GM19468 (cell line): Measurements from ENCODE around the gene FHOD1.

Source experiments
- ATAC-seq: cut with Tn5 transposase; IDR thresholded peaks from one replicate; pipeline ENCODE4 v1.9.1; 2021; ENCODE audit warnings: mild to moderate bottlenecking, moderate library complexity, moderate number of reproducible peaks; ENCODE audit not compliant: unreplicated experiment; ENCODE audit errors: extremely low read depth

Gene FHOD1

DNA sequence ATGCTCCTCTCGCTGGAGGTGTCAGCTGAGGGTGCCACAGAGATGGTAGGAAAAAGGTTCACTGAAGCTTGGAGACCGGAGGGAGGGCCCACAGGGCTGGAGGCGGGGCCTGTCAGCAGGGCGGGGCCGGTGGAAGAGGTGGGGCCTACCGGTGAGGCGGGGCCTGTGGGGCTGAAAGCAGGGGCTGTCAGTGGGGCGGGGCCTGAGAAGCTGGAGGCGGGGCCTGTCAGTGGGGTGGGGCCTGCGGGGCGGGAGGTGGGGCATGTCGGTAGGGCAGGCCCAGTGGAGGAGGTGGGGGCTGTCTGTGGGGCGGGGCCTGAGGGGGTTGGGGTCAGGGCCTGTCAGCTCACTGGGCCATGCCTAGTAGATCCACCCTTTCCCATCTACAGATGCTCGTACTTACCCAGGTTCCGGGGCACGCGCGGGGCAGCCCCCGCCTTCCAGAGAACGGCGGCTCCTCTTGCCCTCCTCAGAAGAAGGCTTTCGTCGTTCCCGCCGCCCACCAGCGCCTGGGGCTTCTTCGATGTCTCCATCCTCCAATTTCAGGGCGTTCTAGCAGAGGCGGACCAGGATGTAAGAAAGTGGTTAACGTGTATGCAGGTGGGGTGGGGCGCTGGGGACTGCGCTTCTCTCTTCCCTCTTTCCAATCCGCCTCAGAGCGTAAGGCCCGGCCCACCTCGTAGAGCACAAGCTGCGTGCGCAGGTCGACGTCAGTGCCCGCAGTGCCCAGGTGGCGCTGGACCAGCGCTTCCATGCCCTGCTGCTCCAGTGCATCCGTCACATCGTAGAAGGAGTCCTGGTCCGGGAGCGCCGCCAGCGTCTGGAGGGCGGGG lies 10.5 kb downstream of the FHOD1 start:
- no peak for ATAC-seq

DNA sequence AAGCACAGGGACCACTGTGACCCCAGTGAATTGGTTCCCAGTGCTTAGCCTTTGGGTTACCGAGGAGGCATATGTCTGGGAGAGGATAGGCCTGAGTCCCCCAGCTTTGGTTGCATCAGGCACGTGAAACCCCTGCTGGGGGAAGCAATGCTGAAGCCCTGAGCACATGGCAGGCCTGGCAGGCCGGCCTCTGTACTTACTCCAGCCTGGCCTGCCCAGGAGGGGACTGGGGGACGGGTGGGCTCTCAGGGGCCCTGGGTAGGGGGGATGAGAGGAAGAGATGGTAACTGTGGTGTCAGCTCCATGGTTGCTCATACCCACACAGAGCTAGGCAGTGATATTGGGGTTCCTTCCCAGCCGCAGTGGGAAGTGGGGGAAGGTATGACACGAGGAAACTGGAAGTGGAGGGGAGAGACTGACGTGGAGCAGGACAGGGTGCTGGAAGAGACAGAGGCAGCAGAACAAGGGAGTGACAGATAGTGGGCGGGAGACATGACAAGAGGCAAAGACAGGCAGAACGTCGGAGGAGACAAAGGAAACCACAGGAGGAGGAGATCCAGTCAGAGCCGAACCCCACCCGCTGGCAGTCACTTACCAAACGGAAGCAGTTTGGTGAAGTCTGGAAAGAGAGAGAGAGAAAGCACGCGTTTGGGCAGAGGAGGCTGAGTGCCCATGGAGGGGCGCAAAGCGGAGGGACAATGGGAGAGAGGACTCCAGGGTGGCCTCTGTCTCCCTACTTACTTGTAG lies 11.3 kb downstream of the FHOD1 start:
- no peak for ATAC-seq

GRCh38 chr16:67234180-67234597 lies 13.1 kb downstream of the FHOD1 start:
- ATAC-seq = no peak

GRCh38 chr16:67233596-67233995 lies 13.7 kb downstream of the FHOD1 start:
- no peak for ATAC-seq

- no peak for ATAC-seq
Measured at GRCh38 chr16:67230809-67231660, 16.2 kb downstream of the FHOD1 start.

GRCh38 chr16:67229906-67230808 lies 17.1 kb downstream of the FHOD1 start:
- no peak for ATAC-seq

DNA sequence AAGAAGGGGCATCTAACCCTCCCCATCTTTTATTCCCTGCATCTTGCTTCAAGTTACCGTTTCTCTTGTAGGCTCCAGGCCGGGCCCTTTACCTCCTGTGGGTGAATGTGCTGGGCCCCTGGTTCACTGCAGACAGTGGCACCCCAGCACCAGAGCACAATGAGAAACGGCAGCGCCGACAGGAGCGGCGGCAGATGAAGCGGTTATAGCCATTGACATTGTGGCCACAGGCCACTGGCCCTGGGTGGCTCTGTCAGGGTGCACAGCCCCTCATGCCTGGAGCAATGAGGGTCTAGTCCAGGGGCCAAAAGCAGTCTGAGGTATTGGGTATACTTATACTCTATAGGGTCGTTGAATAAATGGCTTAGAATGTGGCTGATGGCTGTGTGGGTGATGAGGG lies 18.4 kb downstream of the FHOD1 start:
- ATAC-seq = no peak

- no peak for ATAC-seq
Measured at GRCh38 chr16:67228034-67228785, 19.1 kb downstream of the FHOD1 start.

DNA sequence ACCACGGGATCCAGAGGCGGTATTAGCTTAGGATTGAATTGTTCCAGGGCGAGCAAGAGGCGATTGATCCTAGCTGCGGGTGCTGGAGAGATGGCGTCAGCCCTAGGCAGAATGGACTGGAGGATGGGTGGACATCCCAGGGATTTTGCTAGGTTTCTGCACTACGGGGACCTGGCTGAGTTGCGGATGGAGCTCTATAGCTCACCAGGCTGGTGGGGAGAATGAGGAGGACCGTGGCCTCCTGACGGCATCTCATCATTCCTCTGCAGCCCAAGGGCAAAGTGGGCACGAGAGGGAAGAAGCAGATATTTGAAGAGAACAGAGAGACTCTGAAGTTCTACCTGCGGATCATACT lies 19.7 kb downstream of the FHOD1 start:
- ATAC-seq = no peak

DNA sequence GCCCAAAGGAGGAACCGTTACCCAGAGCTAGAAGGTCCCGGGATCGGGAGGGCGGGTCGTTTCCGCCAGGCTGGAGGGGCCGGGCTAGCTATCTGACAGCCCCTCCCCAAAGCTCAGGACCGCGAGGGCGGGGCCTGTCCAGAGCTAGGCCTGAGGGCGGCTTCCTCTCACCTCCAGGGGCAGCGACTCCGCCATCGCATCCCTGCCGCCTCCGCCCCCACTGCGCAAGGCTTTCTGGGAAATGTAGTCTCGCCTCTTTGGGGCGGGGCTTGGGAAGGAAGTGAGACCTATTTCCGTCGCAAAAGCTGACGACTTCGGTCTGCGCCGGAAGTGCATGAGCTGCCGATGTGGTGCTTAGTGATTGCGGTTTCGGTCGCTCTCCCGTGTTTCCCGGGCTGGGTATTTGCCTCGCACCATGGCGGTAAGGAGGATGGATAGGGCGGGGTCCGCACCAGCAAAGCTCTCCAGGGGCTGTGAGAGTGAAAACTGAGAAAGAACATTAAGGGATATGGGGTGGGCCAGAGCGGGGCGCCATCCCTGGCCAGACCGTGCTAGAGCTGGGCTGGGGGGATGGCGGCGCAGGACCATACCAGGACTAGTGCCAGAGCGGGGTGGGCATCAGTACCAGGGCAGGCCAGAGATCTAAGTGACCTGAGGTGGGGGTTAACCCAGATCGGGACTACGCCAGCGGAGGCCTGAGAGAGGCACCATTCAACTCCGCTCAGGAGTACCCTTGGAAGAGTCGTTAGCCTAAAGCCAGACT lies 20.3 kb downstream of the FHOD1 start, which contains the start of gene TMEM208:
Gene TMEM208, plus strand, starts transcription at position 327 of the 763 bp plus-strand sequence. Its CDS starts 89 bp downstream, at position 416.
- peak; percentile 84 for ATAC-seq

DNA sequence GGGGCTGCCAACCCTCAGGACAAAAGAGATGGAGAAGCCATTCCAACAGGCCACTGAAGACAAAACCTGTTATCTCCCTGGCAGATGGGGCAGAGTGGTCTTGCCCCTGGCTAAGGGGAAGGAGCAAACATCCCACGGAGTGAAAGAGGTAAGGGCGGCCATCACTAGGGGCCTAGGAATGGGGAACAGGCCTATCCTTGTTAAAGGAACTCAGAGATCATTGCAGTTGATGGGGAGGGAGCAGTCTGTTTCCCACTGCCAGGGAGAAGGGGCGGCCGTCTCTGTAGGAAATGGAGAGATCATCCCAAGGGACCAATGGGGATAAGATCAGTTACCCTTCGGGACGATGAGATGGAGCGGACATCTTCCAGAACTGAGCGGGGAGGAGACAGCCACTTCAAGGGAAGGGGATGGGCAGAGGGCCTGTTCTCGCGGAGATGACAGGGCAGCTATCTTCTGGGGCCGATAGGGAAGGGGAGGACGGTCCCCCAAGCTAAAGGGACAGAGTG lies 20.9 kb downstream of the FHOD1 start:
- no peak for ATAC-seq

DNA sequence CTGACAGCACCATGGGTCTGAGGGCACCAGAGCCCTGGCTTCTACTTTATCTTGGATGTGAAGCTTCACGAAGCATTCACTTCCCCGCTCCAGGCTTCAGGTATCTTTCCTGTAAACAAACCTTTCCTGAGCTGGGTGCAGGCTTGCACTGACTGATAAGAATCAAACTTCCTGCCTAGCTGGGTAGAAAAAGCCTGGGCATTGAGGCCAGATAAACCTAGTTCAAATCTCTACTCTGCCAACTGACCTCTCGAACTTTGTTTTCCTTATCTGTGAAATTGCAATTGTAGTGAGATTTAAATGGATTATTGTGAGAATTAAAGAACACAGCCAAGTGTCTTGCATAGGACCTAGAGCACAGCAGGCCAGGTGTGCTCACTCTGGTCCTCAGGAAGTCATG lies 23.3 kb downstream of the FHOD1 start:
- ATAC-seq = no peak

GRCh38 chr16:67216612-67217490 lies 30.4 kb downstream of the FHOD1 start:
- ATAC-seq = no peak

GRCh38 chr16:67215706-67216105 lies 31.6 kb downstream of the FHOD1 start:
- no peak for ATAC-seq

DNA sequence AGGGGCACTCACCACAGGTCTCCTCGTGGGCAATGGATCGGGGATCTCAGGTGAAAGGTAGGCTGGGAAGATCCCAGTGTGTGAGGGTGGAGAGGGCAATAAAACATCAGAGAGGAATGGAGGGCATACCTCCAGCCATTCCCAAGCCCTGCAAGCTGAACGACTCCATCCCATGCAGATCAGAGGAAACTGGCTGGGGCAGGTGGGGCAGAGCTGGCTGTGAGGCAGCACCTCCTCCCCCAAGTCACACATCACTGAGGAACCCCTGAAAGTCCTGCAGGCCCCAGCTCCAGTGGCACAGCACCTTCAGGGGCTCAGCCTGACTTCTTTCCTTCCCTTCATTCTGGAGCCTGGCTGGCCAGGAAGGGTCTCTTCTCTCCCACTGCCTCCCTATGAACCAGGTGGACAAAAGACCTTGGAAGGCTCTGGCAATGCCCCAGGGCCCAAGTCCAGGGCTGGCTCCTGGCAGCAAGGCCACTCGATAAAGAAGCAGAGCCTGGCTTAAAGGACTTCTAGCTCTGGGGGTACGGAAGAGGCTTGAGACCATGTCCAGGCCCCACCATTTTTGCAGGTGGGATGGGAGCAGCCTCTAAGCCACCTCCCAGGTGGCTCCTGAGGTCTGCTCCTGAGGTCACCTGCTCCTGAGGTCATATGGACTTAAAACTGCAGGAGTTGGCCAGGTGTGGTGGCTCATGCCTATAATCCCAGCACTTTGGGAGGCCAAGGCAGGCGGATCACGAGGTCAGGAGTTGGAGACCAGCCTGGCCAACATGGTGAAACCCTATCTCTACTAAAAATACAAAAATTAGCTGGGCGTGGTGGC lies 33.9 kb downstream of the FHOD1 start:
- no peak for ATAC-seq

DNA sequence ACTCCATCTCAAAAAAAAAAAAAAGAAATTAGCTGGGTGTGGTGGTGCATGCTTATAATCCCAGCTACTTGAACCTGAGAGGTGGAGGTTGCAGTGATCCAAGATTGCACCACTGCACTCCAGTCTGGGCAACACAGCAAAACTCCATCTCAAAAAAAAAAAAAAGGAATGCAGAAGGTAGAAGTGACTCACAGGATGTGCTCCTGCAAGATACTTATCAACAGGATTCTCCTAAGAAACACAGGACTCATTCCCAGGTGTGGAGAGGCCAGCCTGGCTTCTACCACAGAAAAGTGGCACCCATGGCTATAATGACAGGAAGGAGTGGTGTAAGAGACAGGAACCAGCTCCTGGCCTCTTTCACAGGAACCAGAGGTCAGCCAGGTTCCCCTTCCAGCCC lies 34.5 kb downstream of the FHOD1 start:
- ATAC-seq = no peak
